Activated T-cell treated with anti-CD3 and anti-CD28 coated beads, Interleukin-2, amount 50 U/mL, for 48 hours (primary cell): ENCODE results near the gene UNC119.

Source experiments
- DNase-seq, 2 experiments: peaks; one replicate each; pipeline ENCODE4 v3.0.0-alpha.2; 2020

Gene UNC119

GRCh38 chr17:28520687-28521086 lies 31.7 kb downstream of the UNC119 start:
- DNase-seq, result no peak

- no peak for DNase-seq
Observed at GRCh38 chr17:28519236-28519635, 33.2 kb downstream of the UNC119 start.

GRCh38 chr17:28518578-28518977 lies 33.8 kb downstream of the UNC119 start:
- no peak for DNase-seq

GRCh38 chr17:28518132-28518531 lies 34.3 kb downstream of the UNC119 start:
- DNase-seq, result no peak

GRCh38 chr17:28515518-28515917 lies 36.9 kb downstream of the UNC119 start:
- no peak for DNase-seq

- no peak for DNase-seq
Observed at GRCh38 chr17:28514561-28515002, 37.8 kb downstream of the UNC119 start.

- DNase-seq, result no peak
Observed at GRCh38 chr17:28513476-28513875, 38.9 kb downstream of the UNC119 start.

GRCh38 chr17:28511858-28512461 lies 40.5 kb downstream of the UNC119 start:
- DNase-seq, result no peak

GRCh38 chr17:28509789-28510188 lies 42.6 kb downstream of the UNC119 start:
- no peak for DNase-seq

GRCh38 chr17:28508211-28508724 lies 44.2 kb downstream of the UNC119 start:
- DNase-seq, result no peak

- no peak for DNase-seq
Observed at GRCh38 chr17:28507567-28508203, 44.7 kb downstream of the UNC119 start.

GRCh38 chr17:28506763-28507487 lies 45.5 kb downstream of the UNC119 start:
- DNase-seq, result no peak

GRCh38 chr17:28505986-28506665 lies 46.3 kb downstream of the UNC119 start, which contains the start of gene FOXN1:
Gene FOXN1 (plus strand): TSS chr17:28506348. CDS start chr17:28523970, 17,622 bp downstream.
- DNase-seq, result no peak

- DNase-seq, result no peak
Observed at GRCh38 chr17:28503420-28503819, 49.0 kb downstream of the UNC119 start.

GRCh38 chr17:28501421-28502284 lies 50.8 kb downstream of the UNC119 start:
- no peak for DNase-seq

GRCh38 chr17:28500712-28501379 lies 51.6 kb downstream of the UNC119 start:
- DNase-seq, result no peak

GRCh38 chr17:28499684-28500357 lies 52.6 kb downstream of the UNC119 start:
- DNase-seq, result no peak

GRCh38 chr17:28499364-28499664 lies 53.1 kb downstream of the UNC119 start:
- no peak for DNase-seq

- no peak for DNase-seq
Observed at GRCh38 chr17:28498652-28499363, 53.6 kb downstream of the UNC119 start.

- DNase-seq, result no peak
Observed at GRCh38 chr17:28497931-28498330, 54.5 kb downstream of the UNC119 start.
